HEK293 (cell line): ENCODE measurements around the gene TLE5.

Experiments used
- BCL11A ChIP-seq: fragments of 450-650 bp; formaldehyde crosslinking; IDR thresholded peaks from 2 replicates; pipeline ENCODE4 v1.5.1; 2016; ENCODE audit warnings: low read depth, missing biosample characterization, missing genetic modification characterization
- CTCF ChIP-seq: fragments of 450-650 bp; formaldehyde crosslinking; IDR thresholded peaks from 2 replicates; pipeline ENCODE4 v1.5.1; 2016; ENCODE audit warnings: missing biosample characterization, missing genetic modification characterization
- HOXD13 ChIP-seq: sonication (generic); formaldehyde crosslinking; IDR thresholded peaks from 2 replicates; pipeline ENCODE4 v1.8.0; 2022; ENCODE audit warnings: missing genetic modification reagents, borderline replicate concordance
- KLF1 ChIP-seq: fragments of 450-650 bp; formaldehyde crosslinking; IDR thresholded peaks from 2 replicates; pipeline ENCODE4 v1.5.1; 2016; ENCODE audit warnings: missing biosample characterization, missing genetic modification characterization
- KLF10 ChIP-seq: fragments of 450-650 bp; IDR thresholded peaks from 2 replicates; pipeline ENCODE4 v1.5.1; 2018; ENCODE audit warnings: missing biosample characterization, mild to moderate bottlenecking, missing genetic modification characterization
- KLF7 ChIP-seq: fragments of 450-650 bp; formaldehyde crosslinking; IDR thresholded peaks from 2 replicates; pipeline ENCODE4 v1.5.1; 2016; ENCODE audit warnings: missing biosample characterization, missing genetic modification characterization, borderline replicate concordance
- KLF9 ChIP-seq: fragments of 450-650 bp; formaldehyde crosslinking; IDR thresholded peaks from 2 replicates; pipeline ENCODE4 v1.5.1; 2016; ENCODE audit warnings: missing biosample characterization, missing genetic modification characterization, low read depth
- PRDM1 ChIP-seq: fragments of 450-650 bp; formaldehyde crosslinking; IDR thresholded peaks from 2 replicates; pipeline ENCODE4; 2016; ENCODE audit warnings: missing biosample characterization, missing genetic modification characterization
- PRDM10 ChIP-seq: fragments of 450-650 bp; formaldehyde crosslinking; IDR thresholded peaks from 2 replicates; pipeline ENCODE4 v1.5.1; 2016; ENCODE audit warnings: missing biosample characterization, missing genetic modification characterization
- REPIN1 ChIP-seq: fragments of 450-650 bp; formaldehyde crosslinking; IDR thresholded peaks from 2 replicates; pipeline ENCODE4 v1.5.1; 2017; ENCODE audit warnings: missing biosample characterization, missing genetic modification characterization, low read depth
- ZBTB10 ChIP-seq: fragments of 450-650 bp; formaldehyde crosslinking; IDR thresholded peaks from 2 replicates; pipeline ENCODE4 v1.5.1; 2016; ENCODE audit warnings: missing biosample characterization, missing genetic modification characterization
- ZBTB20 ChIP-seq: fragments of 450-650 bp; formaldehyde crosslinking; IDR thresholded peaks from 2 replicates; pipeline ENCODE4 v1.5.1; 2016; ENCODE audit warnings: missing biosample characterization, missing genetic modification characterization
- ZBTB48 ChIP-seq: fragments of 450-650 bp; formaldehyde crosslinking; IDR thresholded peaks from 2 replicates; pipeline ENCODE4 v1.5.1; 2016; ENCODE audit warnings: missing biosample characterization, missing genetic modification characterization
- ZIC2 ChIP-seq: fragments of 450-650 bp; formaldehyde crosslinking; IDR thresholded peaks from 2 replicates; pipeline ENCODE4 v1.5.1; 2016; ENCODE audit warnings: missing biosample characterization, missing genetic modification characterization
- ZNF121 ChIP-seq: fragments of 450-650 bp; formaldehyde crosslinking; IDR thresholded peaks from 2 replicates; pipeline ENCODE4 v1.5.1; 2016; ENCODE audit warnings: missing biosample characterization, missing genetic modification characterization
- ZNF146 ChIP-seq: fragments of 450-650 bp; formaldehyde crosslinking; IDR thresholded peaks from 2 replicates; pipeline ENCODE4 v1.5.1; 2016; ENCODE audit warnings: missing biosample characterization, missing genetic modification characterization
- ZNF157 ChIP-seq: fragments of 450-650 bp; formaldehyde crosslinking; IDR thresholded peaks from 2 replicates; pipeline ENCODE4 v1.5.1; 2016; ENCODE audit warnings: missing biosample characterization, missing genetic modification characterization
- ZNF274 ChIP-seq, 2 experiments: fragments of 200-500 bp in 1 of 2; fragments of 450-650 bp in 1 of 2; sonication (Bioruptor generic) in 1 of 2; formaldehyde crosslinking in 1 of 2; IDR thresholded peaks; 2 replicates each; pipeline versions ENCODE4 v1.5.1 to v1.6.1; 2014 to 2016; ENCODE audit warnings: borderline replicate concordance in 1 of 2, inconsistent platforms in 1 of 2, low read length in 1 of 2, missing biosample characterization in 1 of 2, missing genetic modification characterization in 1 of 2
- ZNF324 ChIP-seq: fragments of 450-650 bp; formaldehyde crosslinking; IDR thresholded peaks from 2 replicates; pipeline ENCODE4 v1.5.1; 2016; ENCODE audit warnings: missing biosample characterization, missing genetic modification characterization
- ZNF341 ChIP-seq: fragments of 450-650 bp; formaldehyde crosslinking; IDR thresholded peaks from 2 replicates; pipeline ENCODE4; 2016; ENCODE audit warnings: low read depth, missing biosample characterization, missing genetic modification characterization
- ZNF366 ChIP-seq: fragments of 450-650 bp; formaldehyde crosslinking; conservative IDR thresholded peaks from 2 replicates; pipeline ENCODE4 v1.5.1; 2016; ENCODE audit warnings: missing biosample characterization, missing genetic modification characterization
- ZNF571 ChIP-seq: fragments of 450-650 bp; formaldehyde crosslinking; IDR thresholded peaks from 2 replicates; pipeline ENCODE4 v1.5.0; 2017; ENCODE audit warnings: missing biosample characterization, missing genetic modification characterization
- ZNF580 ChIP-seq: fragments of 450-650 bp; formaldehyde crosslinking; IDR thresholded peaks from 2 replicates; pipeline ENCODE4 v1.5.1; 2016; ENCODE audit warnings: missing biosample characterization, missing genetic modification characterization
- ZNF610 ChIP-seq: fragments of 450-650 bp; formaldehyde crosslinking; IDR thresholded peaks from 2 replicates; pipeline ENCODE4 v1.5.1; 2016; ENCODE audit warnings: missing biosample characterization, missing genetic modification characterization, borderline replicate concordance
- ZNF629 ChIP-seq: fragments of 450-650 bp; formaldehyde crosslinking; IDR thresholded peaks from 2 replicates; pipeline ENCODE4 v1.5.1; 2017; ENCODE audit warnings: missing biosample characterization, missing genetic modification characterization
- ZNF639 ChIP-seq: fragments of 450-650 bp; formaldehyde crosslinking; IDR thresholded peaks from 2 replicates; pipeline ENCODE4 v1.5.1; 2016; ENCODE audit warnings: missing biosample characterization, missing genetic modification characterization
- ZNF660 ChIP-seq: fragments of 450-650 bp; IDR thresholded peaks from 2 replicates; pipeline ENCODE4 v1.5.1; 2018; ENCODE audit warnings: missing biosample characterization, mild to moderate bottlenecking, missing genetic modification characterization
- ZNF704 ChIP-seq: fragments of 450-650 bp; formaldehyde crosslinking; IDR thresholded peaks from 2 replicates; pipeline ENCODE4 v1.5.1; 2016; ENCODE audit warnings: missing biosample characterization, missing genetic modification characterization
- ZNF76 ChIP-seq: fragments of 450-650 bp; formaldehyde crosslinking; IDR thresholded peaks from 2 replicates; pipeline ENCODE4; 2016; ENCODE audit warnings: low read depth, missing biosample characterization, missing genetic modification characterization, borderline replicate concordance

Gene TLE5

GRCh38 chr19:3047496-3048189 lies 14.7 kb downstream of the TLE5 start (continued):
- peak; percentile 82; the same call in 1 of the 2 replicates for TF ChIP-seq ZNF639 (tag by site-specific recombination)
- peak; percentile 96 for TF ChIP-seq REPIN1
- no peak for TF ChIP-seq BCL11A (tag by site-specific recombination)
- no peak; the same call in 1 of the 2 replicates for TF ChIP-seq ZNF610 (tag by site-specific recombination)
- TF ChIP-seq ZNF366: peak; percentile 74
- peak; percentile 76 for TF ChIP-seq PRDM10 (tag by site-specific recombination)
- no peak for TF ChIP-seq ZNF571
- TF ChIP-seq ZBTB10 (tag by site-specific recombination): peak; percentile 66
- peak; percentile 96 for TF ChIP-seq ZIC2 (tag by site-specific recombination)
- 0 out of 2 replicates have a peak, but pooled peaks have one; percentile 33 for TF ChIP-seq ZNF121 (tag by site-specific recombination)
- no peak for TF ChIP-seq ZNF157
- peak; percentile 59 for TF ChIP-seq ZNF629 (tag by site-specific recombination)
- TF ChIP-seq HOXD13 (CRISPR knock-in tag): no peak
- TF ChIP-seq ZNF146 (tag by site-specific recombination): peak; percentile 94
- no peak for TF ChIP-seq ZNF274 (IDR thresholded peaks at IDR 0.05; ENCODE audit: low read length)
- TF ChIP-seq ZNF274 (tag by site-specific recombination; IDR thresholded peaks at IDR 0.05; ENCODE audit: borderline replicate concordance): no peak
- no peak for TF ChIP-seq ZNF324 (tag by site-specific recombination)
- peak; percentile 61; the same call in 1 of the 2 replicates for TF ChIP-seq KLF10 (tag by site-specific recombination)
- TF ChIP-seq CTCF (tag by site-specific recombination): no peak
- peak; percentile 83 for TF ChIP-seq KLF1
- peak; percentile 83 for TF ChIP-seq KLF9 (tag by site-specific recombination)
- peak; percentile 30 for TF ChIP-seq ZNF341 (tag by site-specific recombination)
- TF ChIP-seq ZBTB20 (tag by site-specific recombination): peak; percentile 48; the same call in 1 of the 2 replicates
- no peak for TF ChIP-seq ZNF660 (tag by site-specific recombination)
- TF ChIP-seq ZNF704 (tag by site-specific recombination): no peak
- TF ChIP-seq ZNF76: 0 out of 2 replicates have a peak, but pooled peaks have one; percentile 27
- TF ChIP-seq KLF7 (tag by site-specific recombination): peak; percentile 58; the same call in 1 of the 2 replicates
- peak; percentile 26; the same call in 1 of the 2 replicates for TF ChIP-seq PRDM1 (tag by site-specific recombination)
- peak; percentile 36; the same call in 1 of the 2 replicates for TF ChIP-seq ZBTB48 (tag by site-specific recombination)
- TF ChIP-seq ZNF580 (tag by site-specific recombination): peak; percentile 86
